NCI-H2081 (cell line): ENCODE data around the gene FRA10AC1.

Experiments used
- DNase-seq, 2 experiments: peaks; one replicate each; lab custom pipeline; 2025; lab: John Stamatoyannopoulos, UW

Gene FRA10AC1

GRCh38 chr10:93629647-93630305, 72.6 kb downstream of the FRA10AC1 start:
- no peak for DNase-seq

DNA sequence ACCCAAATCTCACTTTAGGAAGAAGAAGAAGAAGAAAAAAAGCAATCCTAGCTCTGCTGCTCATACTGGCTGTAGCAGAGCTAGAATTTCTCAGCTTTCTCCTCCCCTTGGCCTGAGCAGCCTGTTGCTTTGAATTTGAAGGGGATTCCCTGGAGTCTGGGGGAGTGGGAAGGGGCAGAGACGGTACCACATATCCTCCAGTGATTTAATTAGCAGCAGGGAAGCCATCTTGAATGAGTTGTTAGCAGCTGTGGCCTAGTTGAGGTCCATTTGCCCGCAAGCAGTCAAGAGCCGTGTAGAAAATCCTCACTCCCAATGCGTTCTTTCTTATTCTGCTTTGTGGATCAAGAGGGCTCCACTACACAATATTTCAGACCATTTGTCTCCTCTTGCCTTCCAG, 73.5 kb downstream of the FRA10AC1 start:
- DNase-seq, result no peak

GRCh38 chr10:93622942-93623341, 79.5 kb downstream of the FRA10AC1 start:
- no peak for DNase-seq

DNA sequence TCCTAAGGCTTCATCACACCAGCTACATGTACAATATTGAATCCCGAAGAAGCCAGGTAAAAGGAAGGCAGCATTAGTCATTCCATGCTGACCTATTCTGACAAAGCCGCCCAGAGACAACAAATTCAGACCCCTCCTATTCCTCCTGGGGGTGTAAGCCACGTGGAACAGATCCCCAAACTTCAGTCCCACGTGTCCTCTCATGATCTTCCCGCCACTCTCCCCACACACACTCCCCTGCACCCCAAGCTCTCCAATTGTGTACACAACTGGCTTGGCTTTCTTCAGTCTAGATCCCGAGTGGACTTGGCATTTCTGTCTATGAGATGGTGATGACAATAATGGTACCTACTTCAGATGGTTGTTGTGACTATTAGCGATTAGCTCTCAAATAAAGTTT, 81.5 kb downstream of the FRA10AC1 start:
- DNase-seq, result no peak
